ENCODE data around the gene DPYSL3.
"Not testable (repeated sequence)": the region's sequence is repeated elsewhere in the genome, so short reads cannot be mapped to it uniquely, and the experiment has no call there.

DPYSL3 gene

DNA sequence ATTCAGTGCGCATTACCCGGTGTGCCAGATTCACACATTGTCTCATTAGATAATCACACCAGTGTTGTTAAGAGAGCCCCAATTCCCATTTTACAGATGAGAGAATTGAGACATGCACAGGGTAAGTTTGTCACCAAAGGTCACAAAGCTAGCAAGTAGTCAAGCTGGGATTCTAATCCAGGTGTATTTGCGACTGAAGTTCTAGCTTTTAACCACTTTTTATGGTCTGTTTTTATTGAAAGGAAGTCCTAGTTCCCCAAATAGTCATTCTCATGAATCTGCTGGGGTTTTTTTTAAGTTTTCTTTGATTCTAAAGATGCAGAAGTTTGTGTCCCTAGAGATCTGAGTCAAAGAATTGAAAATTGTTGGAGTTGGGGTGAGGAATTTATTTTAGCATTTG lies 136.5 kb downstream of the DPYSL3 start:
- DNase-seq (ENCODE audit: extremely low read depth in 1 of 2, low read depth in 1 of 2), result no peak

DNA sequence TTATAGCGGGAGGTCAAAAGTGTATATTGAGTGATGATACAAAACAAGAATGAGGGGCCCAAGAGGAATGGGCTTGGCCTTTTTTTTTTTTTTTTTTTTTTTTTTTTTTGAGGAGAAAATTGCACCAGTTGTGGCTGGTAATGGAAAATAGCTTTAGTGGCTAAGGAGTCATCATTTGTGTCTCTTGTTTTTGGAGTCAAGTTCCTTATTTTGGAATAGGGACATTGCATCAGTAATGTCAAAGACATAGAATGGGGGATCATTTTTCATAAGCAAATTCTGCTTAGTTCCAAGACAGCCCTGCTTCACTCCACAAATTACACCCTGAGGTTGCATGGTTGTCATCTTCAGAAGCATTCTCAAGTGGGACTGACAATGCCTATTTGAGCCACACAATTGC lies 137.7 kb downstream of the DPYSL3 start:
- DNase-seq (ENCODE audit: extremely low read depth in 1 of 2, low read depth in 1 of 2), result no peak

DNA sequence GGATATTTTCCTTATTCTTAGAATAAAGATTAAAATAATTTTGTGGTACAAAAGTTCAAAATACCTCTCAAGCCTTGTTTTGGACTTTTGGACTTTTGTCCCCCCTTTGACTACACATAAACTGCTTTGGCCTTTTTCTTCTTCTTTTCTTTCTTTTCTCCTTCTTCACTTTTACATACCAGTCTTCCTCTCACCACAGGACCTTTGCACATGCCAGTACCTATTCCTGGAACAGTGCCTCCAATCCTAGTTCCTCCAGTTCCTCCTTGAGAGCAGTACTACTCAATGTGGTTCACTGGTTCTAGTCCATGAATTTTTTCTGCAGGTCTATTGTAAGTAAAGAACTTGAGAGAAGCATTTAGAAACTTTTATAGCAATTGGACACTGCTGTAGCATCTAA lies 138.6 kb downstream of the DPYSL3 start:
- DNase-seq (ENCODE audit: extremely low read depth in 1 of 2, low read depth in 1 of 2), result no peak

DNA sequence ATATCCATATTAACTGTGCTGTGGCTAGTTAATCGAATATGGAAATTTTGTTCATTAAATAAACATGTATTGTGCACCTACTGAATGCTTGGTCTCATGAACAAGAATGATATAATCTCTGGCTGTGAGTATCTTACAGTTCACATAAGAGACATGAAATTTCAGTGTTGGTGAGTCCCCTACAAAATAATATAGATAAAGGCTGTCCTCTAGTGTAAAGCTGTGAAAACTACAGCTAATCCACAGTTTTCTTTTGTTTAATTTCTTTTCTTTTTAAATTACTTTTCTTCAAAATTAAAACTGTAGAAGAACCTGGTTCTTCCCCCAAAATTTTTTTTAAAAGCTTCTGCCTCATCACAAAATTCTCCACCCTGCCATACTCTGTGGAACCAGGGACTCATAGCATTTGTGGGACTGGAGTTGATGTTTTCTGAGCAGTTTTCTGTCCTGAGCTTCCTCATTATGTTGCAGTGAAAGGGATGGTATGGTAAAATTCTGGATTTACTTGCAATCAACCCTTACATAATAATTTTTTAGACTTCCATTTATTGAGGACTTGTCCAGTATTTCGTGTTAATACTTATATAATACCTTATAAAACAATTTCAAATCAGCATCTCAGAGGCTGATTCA lies 140.0 kb downstream of the DPYSL3 start:
- DNase-seq (ENCODE audit: extremely low read depth in 1 of 2, low read depth in 1 of 2), result no peak

DNA sequence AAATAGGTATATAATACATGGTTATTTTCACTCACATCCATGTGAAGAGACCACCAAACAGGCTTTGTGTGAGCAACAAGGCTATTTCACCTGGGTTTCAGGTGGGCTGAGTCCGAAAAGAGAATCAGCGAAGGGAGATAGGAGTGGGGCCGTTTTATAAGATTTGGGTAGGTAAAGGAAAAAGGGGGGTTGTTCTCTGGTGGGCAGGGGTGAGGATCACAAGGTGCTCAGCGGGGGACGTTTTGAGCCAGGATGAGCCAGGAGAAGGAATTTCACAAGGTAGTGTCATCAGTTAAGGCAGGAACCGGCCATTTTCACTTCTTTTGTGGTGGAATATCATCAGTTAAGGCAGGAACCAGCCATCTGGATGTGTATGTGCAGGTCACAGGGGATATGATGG lies 142.5 kb downstream of the DPYSL3 start:
- DNase-seq (ENCODE audit: extremely low read depth in 1 of 2, low read depth in 1 of 2), result not testable (repeated sequence)

DNA sequence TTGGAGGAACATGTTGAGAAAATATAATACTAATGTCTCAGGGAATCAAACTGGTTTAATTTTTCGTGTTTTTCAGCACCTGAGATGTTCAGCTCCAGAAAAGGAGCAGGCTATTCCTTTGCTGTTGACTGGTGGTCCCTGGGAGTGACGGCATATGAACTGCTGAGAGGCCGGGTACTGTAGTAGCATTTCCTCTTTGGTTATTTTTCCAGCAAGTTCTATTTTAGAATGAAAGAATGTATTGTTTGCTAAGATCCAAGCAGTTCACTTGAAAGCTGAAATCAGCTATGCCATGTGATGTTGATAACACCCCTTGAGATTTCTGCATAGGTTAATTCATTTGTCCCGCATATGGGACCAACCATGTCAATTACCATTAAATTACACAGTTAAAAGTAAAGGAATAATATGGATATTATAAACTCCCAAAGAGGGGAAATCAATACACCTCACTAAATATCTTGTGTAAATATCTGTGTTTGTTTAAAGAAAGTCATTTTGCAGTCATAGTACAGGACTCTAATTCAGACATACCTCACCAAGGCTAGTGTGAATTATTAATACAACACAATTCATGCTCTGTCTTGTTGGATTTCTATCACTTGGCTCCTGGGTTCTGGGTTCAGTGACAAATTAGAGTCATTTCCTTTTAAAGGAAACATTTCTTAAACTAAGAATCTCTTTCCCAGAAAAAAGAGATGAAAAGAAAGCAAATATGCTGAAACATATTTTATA lies 148.3 kb downstream of the DPYSL3 start:
- no peak for DNase-seq (ENCODE audit: extremely low read depth in 1 of 2, low read depth in 1 of 2)

DNA sequence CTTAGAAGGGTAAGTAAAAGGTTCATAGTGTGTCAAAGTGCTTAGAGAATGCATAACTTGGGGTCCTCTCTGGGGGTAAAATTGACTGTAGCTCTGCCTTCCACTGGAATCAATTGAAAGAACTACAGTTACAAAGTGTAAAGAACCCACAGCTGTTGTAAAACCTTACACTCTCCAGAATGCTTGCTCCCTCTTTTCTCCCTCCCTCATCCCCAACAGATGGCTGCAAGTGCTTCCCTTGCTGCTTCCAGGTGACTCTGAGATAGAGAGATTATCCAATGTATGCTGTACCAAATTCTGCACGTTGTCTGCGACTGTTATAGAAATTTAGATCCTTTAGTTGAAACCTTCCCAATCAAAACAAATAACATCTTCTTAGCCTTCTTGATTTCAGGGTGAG lies 149.1 kb downstream of the DPYSL3 start:
- DNase-seq (ENCODE audit: extremely low read depth in 1 of 2, low read depth in 1 of 2), result no peak

DNA sequence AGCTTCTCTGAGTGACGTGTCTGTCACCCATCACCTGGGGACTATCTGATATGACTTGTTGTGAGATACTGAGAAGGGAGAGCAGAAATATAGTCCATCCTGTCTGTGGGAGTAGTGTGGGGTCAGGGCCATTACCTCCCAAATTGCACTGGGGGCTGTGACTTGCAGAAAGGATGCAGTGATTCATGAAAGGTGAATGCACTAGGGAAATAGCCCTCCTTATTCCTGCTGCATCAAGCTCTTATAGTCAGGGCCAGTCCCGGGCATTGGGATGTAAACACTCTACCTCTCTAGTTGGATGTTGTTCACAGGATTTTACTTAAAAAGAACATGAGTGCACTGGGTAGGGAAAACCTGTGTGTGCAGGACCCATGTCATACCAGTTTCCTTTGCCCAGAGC lies 150.3 kb downstream of the DPYSL3 start:
- no peak for DNase-seq (ENCODE audit: extremely low read depth in 1 of 2, low read depth in 1 of 2)

DNA sequence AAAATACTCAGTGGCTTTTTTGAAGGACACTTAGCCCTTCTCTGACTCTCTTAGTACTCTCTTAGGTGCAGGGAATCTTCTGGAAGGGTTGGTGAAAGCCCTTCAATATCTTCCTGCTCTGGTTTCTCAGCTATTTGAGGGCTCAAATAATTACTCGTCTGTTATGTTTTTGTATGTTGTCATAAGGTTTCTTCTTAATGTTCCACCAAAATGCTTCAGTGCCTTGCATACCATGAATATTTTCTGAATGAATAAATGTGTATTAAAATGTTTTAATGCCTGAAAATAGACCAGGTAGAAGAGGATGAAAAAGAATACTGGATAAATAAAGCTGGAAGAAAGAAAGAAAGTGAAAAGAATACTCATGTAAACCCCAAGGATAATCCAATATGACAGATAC lies 150.8 kb downstream of the DPYSL3 start:
- no peak for DNase-seq (ENCODE audit: extremely low read depth in 1 of 2, low read depth in 1 of 2)

DNA sequence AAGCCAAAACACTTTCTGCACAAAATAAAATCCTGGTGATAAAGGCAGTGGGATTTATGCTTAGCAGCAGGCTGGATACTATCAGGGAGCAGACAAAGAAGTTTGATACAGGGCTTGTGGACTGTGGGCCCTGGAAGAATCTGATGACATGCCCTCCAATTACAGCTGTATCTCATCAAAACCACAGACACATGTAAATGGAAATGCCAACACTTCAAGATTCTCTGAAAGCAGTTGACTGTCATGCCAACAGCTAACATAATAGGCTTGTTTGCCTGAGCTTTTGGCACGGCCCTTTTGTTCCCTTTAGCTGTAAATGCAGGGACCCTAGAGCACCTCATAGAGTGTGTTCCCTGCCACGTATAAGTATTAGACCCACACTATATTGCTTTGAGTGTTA lies 160.6 kb downstream of the DPYSL3 start:
- DNase-seq (ENCODE audit: extremely low read depth in 1 of 2, low read depth in 1 of 2), result no peak

DNA sequence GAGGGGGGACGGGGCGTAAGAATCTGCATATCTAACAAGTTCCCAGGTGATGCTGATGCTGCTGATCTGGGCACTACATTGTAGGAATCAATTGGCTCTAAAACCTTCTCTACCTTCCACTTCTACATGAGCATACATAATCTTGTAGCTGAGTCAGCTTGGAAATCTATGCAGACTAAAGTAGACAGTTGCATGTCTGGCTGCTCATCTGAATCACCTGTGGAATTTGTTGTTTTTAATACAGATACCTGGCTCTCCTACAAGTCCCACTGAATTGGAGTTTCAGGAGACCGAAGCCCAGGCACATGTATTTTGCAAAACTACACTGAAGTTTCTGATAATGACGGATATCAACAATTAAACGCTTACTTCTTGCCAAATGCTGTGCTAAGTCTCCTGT lies 161.4 kb downstream of the DPYSL3 start:
- no peak for DNase-seq (ENCODE audit: extremely low read depth in 1 of 2, low read depth in 1 of 2)

DNA sequence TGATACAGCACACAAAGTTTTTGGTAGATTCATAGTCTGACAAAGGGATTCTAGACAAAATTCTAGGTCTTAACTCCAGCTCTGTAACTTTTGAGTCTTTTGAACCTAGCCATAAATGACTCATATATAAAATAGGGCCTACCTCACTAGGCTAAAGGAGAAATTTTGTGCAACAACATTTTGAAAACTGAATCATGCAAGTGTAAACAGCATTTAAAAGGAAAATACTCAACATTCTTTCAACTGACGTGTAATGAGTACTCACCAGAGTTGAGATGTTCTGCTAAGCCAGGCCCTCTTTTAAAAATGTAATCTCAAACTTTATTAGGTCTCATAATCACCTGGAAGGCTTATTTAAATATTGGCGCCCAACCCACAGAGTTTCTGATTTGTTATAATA lies 161.8 kb downstream of the DPYSL3 start:
- no peak for DNase-seq (ENCODE audit: extremely low read depth in 1 of 2, low read depth in 1 of 2)

DNA sequence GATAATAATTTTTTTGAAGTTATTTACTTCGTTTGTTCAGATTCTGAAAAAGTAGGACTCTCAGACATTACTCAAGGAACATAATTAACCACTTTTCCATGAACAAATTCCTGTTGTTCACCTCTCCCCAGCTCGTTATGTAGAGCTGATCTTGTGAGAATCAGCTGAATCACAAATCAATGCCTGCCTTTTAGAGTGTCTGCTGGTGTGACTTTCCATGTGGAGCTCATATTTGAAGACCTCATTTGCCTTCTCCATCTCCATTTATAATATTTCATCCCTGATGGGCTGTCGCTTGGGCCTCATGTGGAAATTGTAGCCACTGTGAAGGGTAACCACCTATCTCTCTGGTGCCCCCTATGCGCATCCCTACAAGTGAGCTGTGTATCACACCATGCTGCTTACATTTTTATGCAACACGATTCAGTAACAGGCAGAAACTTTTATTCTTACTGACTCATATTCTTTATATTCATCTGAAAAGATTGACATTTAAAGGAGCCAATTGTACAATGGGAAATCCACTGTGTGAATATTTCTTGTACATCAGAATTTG lies 163.8 kb downstream of the DPYSL3 start:
- DNase-seq (ENCODE audit: extremely low read depth in 1 of 2, low read depth in 1 of 2), result no peak

DNA sequence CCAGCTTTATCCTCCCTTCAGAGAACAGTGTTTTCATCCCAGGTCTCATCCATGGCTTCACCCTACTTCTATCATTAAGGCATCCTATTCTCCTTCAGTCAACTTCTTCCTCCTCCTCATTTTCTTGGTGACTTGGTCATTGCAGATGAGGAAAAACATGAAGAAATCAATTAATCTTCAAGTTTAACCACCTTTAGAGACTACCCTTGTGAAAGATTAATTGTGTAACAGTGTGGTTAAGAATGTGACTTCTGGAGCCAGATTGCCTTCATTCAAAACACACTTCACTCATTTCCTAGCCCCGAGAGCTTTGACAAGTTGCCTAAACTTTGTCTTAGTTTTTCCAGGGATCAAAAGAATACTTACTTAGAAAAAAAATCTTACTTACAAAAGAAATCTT lies 165.0 kb downstream of the DPYSL3 start:
- DNase-seq (ENCODE audit: extremely low read depth in 1 of 2, low read depth in 1 of 2), result no peak

DNA sequence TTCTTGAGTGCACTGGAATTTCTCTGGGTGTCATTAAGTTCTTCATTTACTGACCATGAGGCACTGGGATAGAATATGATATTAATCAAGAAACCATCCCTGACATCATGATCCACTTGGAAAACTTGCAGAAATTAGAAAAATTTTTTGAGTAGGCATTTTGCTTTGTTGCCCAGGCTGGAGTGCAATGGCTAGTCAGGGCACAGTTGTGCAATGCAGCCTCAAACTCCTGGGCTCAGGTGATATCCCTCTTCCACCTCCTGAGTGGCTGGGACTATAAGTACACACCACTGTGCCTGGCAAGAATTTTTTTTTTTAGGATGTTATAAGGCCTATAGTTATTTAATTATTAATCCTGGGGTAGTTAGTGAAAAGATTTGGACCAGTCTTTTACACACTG lies 168.5 kb downstream of the DPYSL3 start:
- no peak for DNase-seq (ENCODE audit: extremely low read depth in 1 of 2, low read depth in 1 of 2)

DNA sequence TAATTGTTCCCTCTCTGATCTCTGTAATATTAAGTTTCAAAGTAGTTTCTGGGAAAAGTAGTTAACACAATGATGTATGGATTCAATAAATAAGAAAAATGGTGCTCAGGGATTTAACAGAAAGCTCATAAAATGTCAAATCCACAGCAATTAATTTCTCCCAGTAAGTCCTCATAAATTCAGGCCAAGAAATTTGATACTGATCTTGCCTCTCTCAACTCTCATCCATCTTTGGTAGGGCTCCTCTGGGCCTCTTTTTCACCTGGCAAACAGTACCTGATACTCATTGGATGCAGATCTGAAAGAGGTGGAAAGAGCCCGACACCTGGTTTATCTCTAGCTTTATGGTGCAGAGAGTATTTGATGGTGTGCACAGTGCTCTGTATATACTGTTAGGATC lies 168.9 kb downstream of the DPYSL3 start:
- no peak for DNase-seq (ENCODE audit: extremely low read depth in 1 of 2, low read depth in 1 of 2)
